ENCODE results near the gene DDX5.
"Not testable (repeated sequence)": the region's sequence is repeated elsewhere in the genome, so short reads cannot be mapped to it uniquely, and the experiment has no call there.

Gene DDX5

GRCh38 chr17:64496348-64496785 is 9.7 kb downstream of the DDX5 start:
- DNase-seq (ENCODE audit: extremely low read depth, insufficient read length), result no peak

GRCh38 chr17:64495300-64495699 is 10.8 kb downstream of the DDX5 start:
- DNase-seq (ENCODE audit: extremely low read depth, insufficient read length); H3K27me3 ChIP-seq (replicated peaks; ENCODE audit: control insufficient read depth, insufficient read depth, low read length); H3K36me3 ChIP-seq (ENCODE audit: control insufficient read depth, insufficient read depth, low read length): not testable (repeated sequence)
- H3K4me3 ChIP-seq (replicated peaks; ENCODE audit: low read depth, low read length), result peak overlapping the region; percentile 72

More at GRCh38 chr17:64496348-64496785, 9.7 kb downstream of the DDX5 start:
- Histone ChIP-seq H3K27me3 (replicated peaks; ENCODE audit: control insufficient read depth, insufficient read depth, low read length) (no peaks in the 10 kb centered on the region), H3K4me3 (replicated peaks; ENCODE audit: low read depth, low read length) (peak overlapping the region; percentile 72), H3K36me3 (ENCODE audit: control insufficient read depth, insufficient read depth, low read length) (peaks cover 18% of the 10 kb centered on the region)
- TF ChIP-seq CTCF (IDR thresholded peaks at IDR 0.05; ENCODE audit: insufficient read depth, low read length, poor library complexity, severe bottlenecking), result no peak

- no peak for DNase-seq (ENCODE audit: extremely low read depth, insufficient read length)
- peaks cover 8% of the 10 kb centered on the region for H3K36me3 ChIP-seq (ENCODE audit: control insufficient read depth, insufficient read depth, low read length)
- H3K27me3 ChIP-seq (replicated peaks; ENCODE audit: control insufficient read depth, insufficient read depth, low read length), result no peaks in the 10 kb centered on the region
- peak overlapping the region; percentile 27; the same call in 1 of the 2 replicates for H3K4me3 ChIP-seq (replicated peaks; ENCODE audit: low read depth, low read length)
- no peak for TF ChIP-seq CTCF (IDR thresholded peaks at IDR 0.05; ENCODE audit: insufficient read depth, low read length, poor library complexity, severe bottlenecking)
These were observed 12.0 kb downstream of the DDX5 start for GRCh38 chr17:64494121-64494520.

GRCh38 chr17:64492481-64493109 is 13.5 kb downstream of the DDX5 start:
- no peak for DNase-seq (ENCODE audit: extremely low read depth, insufficient read length)
- TF ChIP-seq CTCF (IDR thresholded peaks at IDR 0.05; ENCODE audit: insufficient read depth, low read length, poor library complexity, severe bottlenecking), result peak; percentile 32
- Histone ChIP-seq H3K36me3 (ENCODE audit: control insufficient read depth, insufficient read depth, low read length) (peaks cover 8% of the 10 kb centered on the region), H3K4me3 (replicated peaks; ENCODE audit: low read depth, low read length) (no peak overlapping the region), H3K27me3 (replicated peaks; ENCODE audit: control insufficient read depth, insufficient read depth, low read length) (no peaks in the 10 kb centered on the region)

GRCh38 chr17:64491994-64492393 is 14.1 kb downstream of the DDX5 start:
- Histone ChIP-seq H3K36me3 (ENCODE audit: control insufficient read depth, insufficient read depth, low read length) (peaks cover 8% of the 10 kb centered on the region), H3K4me3 (replicated peaks; ENCODE audit: low read depth, low read length) (no peak overlapping the region), H3K27me3 (replicated peaks; ENCODE audit: control insufficient read depth, insufficient read depth, low read length) (no peaks in the 10 kb centered on the region)
- no peak for TF ChIP-seq CTCF (IDR thresholded peaks at IDR 0.05; ENCODE audit: insufficient read depth, low read length, poor library complexity, severe bottlenecking)
- no peak for DNase-seq (ENCODE audit: extremely low read depth, insufficient read length)

GRCh38 chr17:64491034-64491860 is 14.8 kb downstream of the DDX5 start:
- peaks cover 8% of the 10 kb centered on the region for H3K36me3 ChIP-seq (ENCODE audit: control insufficient read depth, insufficient read depth, low read length)
- TF ChIP-seq CTCF (IDR thresholded peaks at IDR 0.05; ENCODE audit: insufficient read depth, low read length, poor library complexity, severe bottlenecking), result peak; percentile 66

More at GRCh38 chr17:64491034-64491860, 14.8 kb downstream of the DDX5 start:
- no peak for DNase-seq (ENCODE audit: extremely low read depth, insufficient read length)
- H3K27me3 ChIP-seq (replicated peaks; ENCODE audit: control insufficient read depth, insufficient read depth, low read length), result no peaks in the 10 kb centered on the region
- H3K4me3 ChIP-seq (replicated peaks; ENCODE audit: low read depth, low read length), result no peak overlapping the region
